Endothelial cell of umbilical vein (primary cell): ENCODE measurements around the gene CHKB. TPM values are rescaled to one million over a fixed set of nuclear protein-coding genes. Genes with fewer than 3 reads are reported as not detected.

Experiments
- BruUV-seq: library from RNA; stranded (reverse); fragments of 400-500 nt; replicated peaks from 2 replicates; lab custom pipeline; 2021; lab: Mats Ljungman, UMichigan
- CTCF ChIA-PET: fragments of 300-600, 350-600 bp; sonication (Branson Sonifier 250); formaldehyde crosslinking; loops from one replicate; lab custom pipeline; 2021; ENCODE audit warnings: antibody characterized with exemption, inconsistent platforms; lab: Charles Lee
- POLR2A ChIA-PET: fragments of 300-600, 350-600 bp; sonication (Branson Sonifier 250); formaldehyde crosslinking; loops from one replicate; lab custom pipeline; 2021; ENCODE audit warnings: antibody characterized with exemption, inconsistent platforms; lab: Charles Lee
- DNase-seq: peaks from one replicate; pipeline ENCODE4 v3.0.0-alpha.2; 2011; ENCODE audit warnings: low read depth, low spot score
- FAIRE-seq: peaks from 2 replicates; lab custom pipeline; 2011; peaks lifted over from hg19 to GRCh38; lab: Jason Lieb, UNC
- H2AFZ ChIP-seq: 2 replicates; pipeline ENCODE4 v1.6.0; 2012; ENCODE audit warnings: low read depth, low read length, control low read depth, inconsistent platforms
- H3K27ac ChIP-seq: 2 replicates; pipeline ENCODE4 v1.5.1; 2011; ENCODE audit warnings: low read depth, mild to moderate bottlenecking, control low read depth, low read length, moderate library complexity; ENCODE audit not compliant: insufficient read depth
- H3K27me3 ChIP-seq, 2 experiments: 2 replicates each; pipeline versions ENCODE4 v1.6.0 to v1.6.1; 2011; ENCODE audit warnings: low read length in 2 of 2, mixed read lengths in 1 of 2; ENCODE audit not compliant: control insufficient read depth in 2 of 2, insufficient read depth in 2 of 2
- H3K36me3 ChIP-seq, 2 experiments: 2 replicates in 1 of 2; 3 replicates in 1 of 2; pipeline ENCODE4 v1.5.1; 2011; ENCODE audit warnings: low read length in 2 of 2, mild to moderate bottlenecking in 1 of 2, moderate library complexity in 1 of 2; ENCODE audit not compliant: control insufficient read depth in 2 of 2, insufficient read depth in 2 of 2; ENCODE audit errors: extremely low read depth in 1 of 2
- H3K4me1 ChIP-seq: 3 replicates; pipeline ENCODE4 v1.5.1; 2011; ENCODE audit warnings: mild to moderate bottlenecking, low read length; ENCODE audit not compliant: control insufficient read depth, insufficient read depth; ENCODE audit errors: extremely low read depth
- H3K4me2 ChIP-seq: 2 replicates; pipeline ENCODE4 v1.6.1; 2011; ENCODE audit warnings: low read length, control low read depth, mixed read lengths; ENCODE audit not compliant: insufficient read depth
- H3K4me3 ChIP-seq, 3 experiments: fragments of 200-600 bp in 1 of 3; sonication (generic), shearing (Covaris generic) in 1 of 3; replicated peaks in 1 of 3; 2 replicates each; pipeline ENCODE4 v1.5.1; 2011 to 2016; ENCODE audit warnings: control low read depth in 3 of 3, low read length in 3 of 3, mild to moderate bottlenecking in 2 of 3, inconsistent platforms in 1 of 3, low read depth in 1 of 3, moderate library complexity in 1 of 3; ENCODE audit not compliant: insufficient read depth in 1 of 3
- H3K79me2 ChIP-seq: 2 replicates; pipeline ENCODE4 v1.6.0; 2012; ENCODE audit warnings: low read length, inconsistent platforms; ENCODE audit not compliant: control insufficient read depth, insufficient read depth
- H3K9ac ChIP-seq: replicated peaks from 2 replicates; pipeline ENCODE3; 2011; ENCODE audit warnings: low read length, control low read depth; ENCODE audit not compliant: insufficient read depth; ENCODE audit errors: extremely low read depth
- H3K9me1 ChIP-seq: replicated peaks from 3 replicates; pipeline ENCODE4 v1.6.0; 2011; ENCODE audit warnings: mild to moderate bottlenecking, low read length; ENCODE audit not compliant: control insufficient read depth, insufficient read depth; ENCODE audit errors: extremely low read depth
- H3K9me3 ChIP-seq: replicated peaks from 2 replicates; pipeline ENCODE4 v1.5.1; 2012; ENCODE audit warnings: low read length, inconsistent platforms; ENCODE audit not compliant: control insufficient read depth, insufficient read depth
- H4K20me1 ChIP-seq: replicated peaks from 2 replicates; pipeline ENCODE3; 2011; ENCODE audit warnings: mild to moderate bottlenecking, low read length; ENCODE audit not compliant: control insufficient read depth, insufficient read depth; ENCODE audit errors: extremely low read depth
- EZH2 ChIP-seq: IDR thresholded peaks from 2 replicates; pipeline ENCODE4 v1.6.1; 2012; ENCODE audit warnings: borderline replicate concordance, low read depth, mild to moderate bottlenecking, moderate library complexity, low read length, inconsistent platforms; ENCODE audit not compliant: severe bottlenecking
- FOS ChIP-seq: IDR thresholded peaks from 2 replicates; pipeline ENCODE4 v1.6.1; 2011; ENCODE audit warnings: mild to moderate bottlenecking, low read length, moderate library complexity, borderline replicate concordance; ENCODE audit not compliant: insufficient read depth
- GATA2 ChIP-seq: IDR thresholded peaks from 2 replicates; pipeline ENCODE4 v1.7.0; 2011; ENCODE audit warnings: low read depth, mild to moderate bottlenecking, moderate library complexity, mixed read lengths, low read length; ENCODE audit not compliant: insufficient read length, insufficient read depth
- JUN ChIP-seq: IDR thresholded peaks from 2 replicates; pipeline ENCODE4 v1.6.1; 2011; ENCODE audit warnings: borderline replicate concordance, low read depth; ENCODE audit not compliant: insufficient read length, insufficient read depth
- MAX ChIP-seq: IDR thresholded peaks from 2 replicates; pipeline ENCODE4 v1.6.1; 2011; ENCODE audit not compliant: insufficient read depth, insufficient read length
- MYC ChIP-seq: IDR thresholded peaks from one replicate; pipeline ENCODE4 v1.6.1; 2011; ENCODE audit warnings: mild to moderate bottlenecking, low read depth, low read length
- POLR2A ChIP-seq: IDR thresholded peaks from 2 replicates; pipeline ENCODE4 v1.6.1; 2012; ENCODE audit warnings: low read depth, mild to moderate bottlenecking, control low read depth, low read length
- POLR2AphosphoS5 ChIP-seq: IDR thresholded peaks from 2 replicates; pipeline ENCODE4 v1.6.1; 2012; ENCODE audit warnings: low read depth, mild to moderate bottlenecking, control low read depth, low read length, moderate library complexity; ENCODE audit not compliant: insufficient read depth
- dilution Hi-C: fragments of 300-500 bp; cut with MboI; formaldehyde crosslinking; loops from one replicate; pipeline ENCODE4 v1.15.0; 2019; ENCODE audit warnings: low sequenced_read_pairs; ENCODE audit not compliant: extremely low pct_ligation_motif_present
- intact Hi-C: fragments of 100-400 bp; cut with micrococcal nuclease; formaldehyde crosslinking; loops from one replicate; pipeline ENCODE4 v1.10.0; 2022
- polyA plus RNA-seq, 4 experiments: library from polyadenylated mRNA; depleted of rRNA in 3 of 4; stranded (reverse) in 3 of 4; unstranded in 1 of 4; fragments of >200 nt; gene quantifications; 2 replicates each; pipeline versions ENCODE4 v1.2.1 to v1.2.3, GENCODE V29; 2011 to 2012; ENCODE audit warnings: missing spikeins in 1 of 4
- total RNA-seq: library from RNA; stranded (reverse); gene quantifications from 2 replicates; pipeline ENCODE4 v1.2.3, GENCODE V29; 2021
- TF ChIP-seq, protein P1 (sequence below), 2 donors: IDR thresholded peaks; 1 replicate in 1 of 2; 2 replicates in 1 of 2; pipeline ENCODE4 v1.5.1; 2011; ENCODE audit warnings: low read length in 2 of 2, mild to moderate bottlenecking in 2 of 2, moderate library complexity in 2 of 2, control low read depth in 1 of 2, inconsistent platforms in 1 of 2, low read depth in 1 of 2; ENCODE audit not compliant: insufficient read depth in 1 of 2; ENCODE audit errors: extremely low read depth in 1 of 2

Gene CHKB
- total and polyA plus RNA-seq, 2 donors (not counting 3 experiments of a cell fraction or from before 2014, with no cell fraction given) = 62.4 to 70.6 TPM

- no peak overlapping the region for H3K4me3 ChIP-seq
- H3K4me2 ChIP-seq = no peak overlapping the region
- no peaks in the 10 kb centered on the region for H4K20me1 ChIP-seq
- H3K79me2 ChIP-seq = no peaks in the 10 kb centered on the region
- CTCF ChIA-PET = interaction anchor here (2.5 kb wide), 1 partner anchor 8 kb away, joined by 12 read pairs; the partner anchor contains the start of gene SYCE3
- no peaks in the 10 kb centered on the region for H3K9me3 ChIP-seq
- H3K9ac ChIP-seq = no peak overlapping the region
- no peak overlapping the region for H2AFZ ChIP-seq
- TF ChIP-seq MAX (no peak), POLR2A (no peak), FOS (no peak), JUN (no peak), POLR2AphosphoS5 (no peak), GATA2 (no peak), MYC (no peak), EZH2 (no peak)
- TF ChIP-seq, protein P1, sequence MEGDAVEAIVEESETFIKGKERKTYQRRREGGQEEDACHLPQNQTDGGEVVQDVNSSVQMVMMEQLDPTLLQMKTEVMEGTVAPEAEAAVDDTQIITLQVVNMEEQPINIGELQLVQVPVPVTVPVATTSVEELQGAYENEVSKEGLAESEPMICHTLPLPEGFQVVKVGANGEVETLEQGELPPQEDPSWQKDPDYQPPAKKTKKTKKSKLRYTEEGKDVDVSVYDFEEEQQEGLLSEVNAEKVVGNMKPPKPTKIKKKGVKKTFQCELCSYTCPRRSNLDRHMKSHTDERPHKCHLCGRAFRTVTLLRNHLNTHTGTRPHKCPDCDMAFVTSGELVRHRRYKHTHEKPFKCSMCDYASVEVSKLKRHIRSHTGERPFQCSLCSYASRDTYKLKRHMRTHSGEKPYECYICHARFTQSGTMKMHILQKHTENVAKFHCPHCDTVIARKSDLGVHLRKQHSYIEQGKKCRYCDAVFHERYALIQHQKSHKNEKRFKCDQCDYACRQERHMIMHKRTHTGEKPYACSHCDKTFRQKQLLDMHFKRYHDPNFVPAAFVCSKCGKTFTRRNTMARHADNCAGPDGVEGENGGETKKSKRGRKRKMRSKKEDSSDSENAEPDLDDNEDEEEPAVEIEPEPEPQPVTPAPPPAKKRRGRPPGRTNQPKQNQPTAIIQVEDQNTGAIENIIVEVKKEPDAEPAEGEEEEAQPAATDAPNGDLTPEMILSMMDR (IDR thresholded peaks at IDR 0.05; ENCODE audit: extremely low read depth in 1 of 2, insufficient read depth in 1 of 2, low read depth in 1 of 2, low read length in 2 of 2) = no peak
- intact Hi-C loops = no loop called here
- no TSS peak for BruUV-seq
- no peaks in the 10 kb centered on the region for H3K27me3 ChIP-seq
- dilution Hi-C loops = no loop called here
- H3K9me1 ChIP-seq = no peaks in the 10 kb centered on the region
- no peaks in the 10 kb centered on the region for H3K36me3 ChIP-seq
- no peak overlapping the region for H3K27ac ChIP-seq
- no peak for DNase-seq
- H3K4me1 ChIP-seq = no peaks in the 10 kb centered on the region
- POLR2A ChIA-PET = no interaction called here
- no peak for FAIRE-seq
These were observed 11.8 kb downstream of the CHKB start for GRCh38 chr22:50570861-50571260.
